ENCODE data around the gene ORAI1.
"Not testable (repeated sequence)": the region's sequence is repeated elsewhere in the genome, so short reads cannot be mapped to it uniquely, and the experiment has no call there.

Gene ORAI1

DNA sequence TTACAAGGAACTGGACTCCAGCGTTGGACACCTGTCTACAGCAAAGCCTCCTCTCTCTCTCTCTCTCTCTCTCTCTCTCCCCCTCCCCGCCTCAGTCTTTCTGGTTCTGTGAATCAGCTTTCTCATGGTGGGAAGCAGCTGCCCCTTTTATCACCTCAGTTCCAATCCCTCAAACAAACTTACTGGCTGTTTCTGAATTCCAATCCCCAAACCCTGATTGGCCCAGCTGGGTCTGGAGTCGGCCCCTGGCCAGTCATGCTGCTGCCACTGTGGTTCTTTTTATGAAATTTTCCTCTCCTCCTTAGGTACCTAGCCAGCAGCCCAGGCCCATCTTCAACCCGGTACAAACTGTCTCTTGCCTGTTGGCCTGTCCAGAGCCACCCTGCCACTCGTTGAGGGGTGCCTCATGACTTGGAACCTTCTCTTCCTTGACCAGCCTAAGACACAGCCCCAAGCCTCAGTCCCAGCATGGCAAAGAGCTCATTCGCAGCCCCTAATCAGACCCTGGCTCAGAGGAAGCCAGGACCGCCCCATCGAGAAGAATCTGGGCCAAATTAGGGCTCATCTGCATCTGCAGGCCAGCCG lies 52.5 kb downstream of the ORAI1 start:
- TF ChIP-seq, protein P1, sequence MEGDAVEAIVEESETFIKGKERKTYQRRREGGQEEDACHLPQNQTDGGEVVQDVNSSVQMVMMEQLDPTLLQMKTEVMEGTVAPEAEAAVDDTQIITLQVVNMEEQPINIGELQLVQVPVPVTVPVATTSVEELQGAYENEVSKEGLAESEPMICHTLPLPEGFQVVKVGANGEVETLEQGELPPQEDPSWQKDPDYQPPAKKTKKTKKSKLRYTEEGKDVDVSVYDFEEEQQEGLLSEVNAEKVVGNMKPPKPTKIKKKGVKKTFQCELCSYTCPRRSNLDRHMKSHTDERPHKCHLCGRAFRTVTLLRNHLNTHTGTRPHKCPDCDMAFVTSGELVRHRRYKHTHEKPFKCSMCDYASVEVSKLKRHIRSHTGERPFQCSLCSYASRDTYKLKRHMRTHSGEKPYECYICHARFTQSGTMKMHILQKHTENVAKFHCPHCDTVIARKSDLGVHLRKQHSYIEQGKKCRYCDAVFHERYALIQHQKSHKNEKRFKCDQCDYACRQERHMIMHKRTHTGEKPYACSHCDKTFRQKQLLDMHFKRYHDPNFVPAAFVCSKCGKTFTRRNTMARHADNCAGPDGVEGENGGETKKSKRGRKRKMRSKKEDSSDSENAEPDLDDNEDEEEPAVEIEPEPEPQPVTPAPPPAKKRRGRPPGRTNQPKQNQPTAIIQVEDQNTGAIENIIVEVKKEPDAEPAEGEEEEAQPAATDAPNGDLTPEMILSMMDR (IDR thresholded peaks at IDR 0.05; ENCODE audit: control insufficient read depth, insufficient read depth, low read depth, low read length, missing control alignments), result no peak
- DNase-seq (ENCODE audit: low read depth), result no peak
- no peak overlapping the region for H3K4me3 ChIP-seq (ENCODE audit: control insufficient read depth, low read depth, low read length)

DNA sequence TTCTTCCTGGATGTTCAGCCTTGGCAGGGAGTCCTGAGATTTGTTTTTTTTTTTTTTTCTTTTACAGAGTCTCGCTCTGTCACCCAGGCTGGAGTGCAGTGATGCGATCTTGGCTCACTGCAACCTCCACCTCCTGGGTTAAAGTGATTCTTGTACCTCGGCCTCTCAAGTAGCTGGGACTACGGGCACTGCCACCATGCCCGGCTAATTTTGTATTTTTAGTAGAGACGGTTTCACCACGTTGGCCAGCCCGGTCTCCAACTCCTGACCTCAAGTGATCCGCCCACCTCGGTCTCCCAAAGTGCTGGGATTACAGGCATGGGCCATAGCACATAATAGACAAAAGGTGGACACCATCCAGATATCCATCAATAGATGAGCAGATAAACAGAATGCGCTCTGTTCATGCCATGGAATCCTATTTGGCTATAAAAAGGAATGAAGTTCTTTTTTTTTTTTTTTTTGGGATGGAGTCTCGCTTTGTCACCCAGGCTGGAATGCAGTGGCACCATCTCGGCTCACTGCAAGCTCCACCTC lies 53.4 kb downstream of the ORAI1 start:
- DNase-seq (ENCODE audit: low read depth); H3K4me3 ChIP-seq (ENCODE audit: control insufficient read depth, low read depth, low read length): not testable (repeated sequence)

DNA sequence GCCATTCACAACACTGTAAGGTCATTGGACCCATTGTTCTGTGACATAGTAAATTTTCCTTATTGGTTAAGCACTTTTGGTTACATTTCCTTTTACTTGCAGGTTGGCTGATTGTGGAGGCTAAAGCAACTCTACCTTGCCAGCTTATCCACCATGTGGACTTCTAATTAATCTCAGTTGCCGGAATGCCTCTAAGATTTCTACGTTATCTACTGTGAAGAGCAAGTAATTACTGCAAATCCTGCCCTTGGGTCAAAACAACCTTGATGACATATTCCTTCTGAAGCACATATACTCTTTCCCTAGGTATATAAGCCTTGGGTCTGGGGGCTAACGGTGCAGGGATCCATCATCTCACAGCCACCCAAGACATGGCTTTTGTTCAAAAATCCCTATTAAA lies 62.6 kb downstream of the ORAI1 start:
- H3K4me3 ChIP-seq (ENCODE audit: control insufficient read depth, low read depth, low read length), result no peak overlapping the region
- TF ChIP-seq, protein P1 (IDR thresholded peaks at IDR 0.05; ENCODE audit: control insufficient read depth, insufficient read depth, low read depth, low read length, missing control alignments), result no peak
- no peak for DNase-seq (ENCODE audit: low read depth)

DNA sequence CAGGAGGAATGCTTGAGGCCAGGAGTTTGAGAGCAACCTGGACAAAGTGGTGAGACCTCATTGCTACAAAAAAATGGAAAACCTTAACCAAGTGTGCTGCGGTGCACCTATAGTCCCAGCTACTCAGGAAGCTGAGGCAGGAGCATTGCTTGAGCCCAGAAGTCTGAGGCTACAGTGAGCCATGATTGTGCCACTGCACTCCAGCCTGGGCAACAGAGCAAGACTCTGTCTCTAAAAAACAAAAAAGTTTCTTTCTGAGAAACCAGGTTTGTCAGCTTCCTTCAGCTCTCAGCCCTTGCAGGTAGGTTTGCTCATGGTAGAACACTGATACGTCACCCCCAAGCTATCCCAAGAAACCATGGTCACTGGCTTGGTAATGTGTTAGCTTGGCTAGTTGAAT lies 63.1 kb downstream of the ORAI1 start:
- DNase-seq (ENCODE audit: low read depth), result no peak
- no peak overlapping the region for H3K4me3 ChIP-seq (ENCODE audit: control insufficient read depth, low read depth, low read length)
- TF ChIP-seq, protein P1 (IDR thresholded peaks at IDR 0.05; ENCODE audit: control insufficient read depth, insufficient read depth, low read depth, low read length, missing control alignments), result no peak

Measured in AG09309 (cell line).